Measurements from ENCODE around the gene C1QBP. TPM values are rescaled to one million over a fixed set of nuclear protein-coding genes. Genes with fewer than 3 reads are reported as not detected.

C1QBP gene
- total RNA-seq, 1 experiment from 2014 or later: 457 TPM

GRCh38 chr17:5418858-5419355 lies 20.0 kb downstream of the C1QBP start:
- peak; percentile 50 for DNase-seq (ENCODE audit: low spot score)
- intact Hi-C loops (cut with micrococcal nuclease; ENCODE audit: unreplicated experiment): no loop called here
- CTCF ChIA-PET: interaction anchor here (0.8 kb wide), 1 partner anchor 20 kb away, joined by 6 read pairs; the partner anchor contains the start of gene C1QBP
- peak overlapping the region; percentile 88 for H3K4me3 ChIP-seq (ENCODE audit: low read depth, low read length, poor library complexity, severe bottlenecking)
- no peaks in the 10 kb centered on the region for H3K9me3 ChIP-seq (ENCODE audit: low read depth, low read length, poor library complexity, severe bottlenecking)
- peaks cover 11% of the 10 kb centered on the region for H3K4me1 ChIP-seq (ENCODE audit: insufficient read depth, low read length, poor library complexity, severe bottlenecking)
- H3K27ac ChIP-seq (ENCODE audit: low read depth, low read length, poor library complexity, severe bottlenecking): peak overlapping the region; percentile 90
- POLR2A ChIA-PET (ENCODE audit: low non-redundant PET): no interaction called here
- no peaks in the 10 kb centered on the region for H3K27me3 ChIP-seq (replicated peaks; ENCODE audit: insufficient read depth, low read depth, low read length, poor library complexity)
- no peak for TF ChIP-seq CTCF (conservative IDR thresholded peaks at IDR 0.05; ENCODE audit: low read depth, low read length)
- TF ChIP-seq EZH2 (IDR thresholded peaks at IDR 0.05; ENCODE audit: borderline replicate concordance, low read depth, low read length, poor library complexity, severe bottlenecking): no peak
- peaks cover 58% of the 10 kb centered on the region for H3K36me3 ChIP-seq (ENCODE audit: insufficient read depth, low read length, poor library complexity, severe bottlenecking)
- TSS peak; percentile 82 for BruUV-seq (replicated peaks)

GRCh38 chr17:5416901-5417300 lies 22.1 kb downstream of the C1QBP start:
- H3K9me3 ChIP-seq (ENCODE audit: low read depth, low read length, poor library complexity, severe bottlenecking): no peaks in the 10 kb centered on the region
- ChIA-PET CTCF (no interaction called here), POLR2A (ENCODE audit: low non-redundant PET) (no interaction called here)
- BruUV-seq (replicated peaks): no TSS peak
- peaks cover 60% of the 10 kb centered on the region for H3K36me3 ChIP-seq (ENCODE audit: insufficient read depth, low read length, poor library complexity, severe bottlenecking)
- no peak overlapping the region for H3K4me3 ChIP-seq (ENCODE audit: low read depth, low read length, poor library complexity, severe bottlenecking)
- no peak overlapping the region for H3K27ac ChIP-seq (ENCODE audit: low read depth, low read length, poor library complexity, severe bottlenecking)
- peaks cover 11% of the 10 kb centered on the region for H3K4me1 ChIP-seq (ENCODE audit: insufficient read depth, low read length, poor library complexity, severe bottlenecking)
- H3K27me3 ChIP-seq (replicated peaks; ENCODE audit: insufficient read depth, low read depth, low read length, poor library complexity): no peaks in the 10 kb centered on the region
- DNase-seq (ENCODE audit: low spot score): no peak
- TF ChIP-seq EZH2 (IDR thresholded peaks at IDR 0.05; ENCODE audit: borderline replicate concordance, low read depth, low read length, poor library complexity, severe bottlenecking): no peak
- no peak for TF ChIP-seq CTCF (conservative IDR thresholded peaks at IDR 0.05; ENCODE audit: low read depth, low read length)
- intact Hi-C loops (cut with micrococcal nuclease; ENCODE audit: unreplicated experiment): no loop called here

- DNase-seq (ENCODE audit: low spot score): peak; percentile 61
- Histone ChIP-seq H3K36me3 (ENCODE audit: insufficient read depth, low read length, poor library complexity, severe bottlenecking) (peaks cover 79% of the 10 kb centered on the region), H3K27me3 (replicated peaks; ENCODE audit: insufficient read depth, low read depth, low read length, poor library complexity) (no peaks in the 10 kb centered on the region), H3K27ac (ENCODE audit: low read depth, low read length, poor library complexity, severe bottlenecking) (no peak overlapping the region), H3K9me3 (ENCODE audit: low read depth, low read length, poor library complexity, severe bottlenecking) (no peaks in the 10 kb centered on the region), H3K4me3 (ENCODE audit: low read depth, low read length, poor library complexity, severe bottlenecking) (no peak overlapping the region), H3K4me1 (ENCODE audit: insufficient read depth, low read length, poor library complexity, severe bottlenecking) (peaks cover 4% of the 10 kb centered on the region)
- POLR2A ChIA-PET (ENCODE audit: low non-redundant PET): interaction anchor here (0.6 kb wide), 1 partner anchor 1031 kb away, joined by 3 read pairs; the partner anchor contains the start of gene PIMREG
- intact Hi-C loops (cut with micrococcal nuclease; ENCODE audit: unreplicated experiment): no loop called here
- CTCF ChIA-PET: no interaction called here
- BruUV-seq (replicated peaks): no TSS peak
- TF ChIP-seq CTCF (conservative IDR thresholded peaks at IDR 0.05; ENCODE audit: low read depth, low read length) (no peak), EZH2 (IDR thresholded peaks at IDR 0.05; ENCODE audit: borderline replicate concordance, low read depth, low read length, poor library complexity, severe bottlenecking) (no peak)
These were observed 25.3 kb downstream of the C1QBP start for GRCh38 chr17:5413682-5414081.

Measured in A673 (cell line).